ENCODE measurements around the gene IVD. TPM values are rescaled to one million over a fixed set of nuclear protein-coding genes. Genes with fewer than 3 reads are reported as not detected.
A peak's percentile ranks its signal among the peaks of the same experiment; 100 is the strongest.

Gene IVD
- total RNA-seq, 1 donor from 2014 or later = 56.2 TPM

- no peak for DNase-seq (ENCODE audit: low spot score)
- no peaks in the 10 kb centered on the region for H3K9me3 Mint-ChIP-seq (ENCODE audit: unreplicated experiment)
- H3K4me3 Mint-ChIP-seq (ENCODE audit: unreplicated experiment) = peak overlapping the region; percentile 78
- H3K27me3 Mint-ChIP-seq (ENCODE audit: unreplicated experiment) = peaks cover 17% of the 10 kb centered on the region
- no peak overlapping the region for H3K27ac Mint-ChIP-seq (ENCODE audit: unreplicated experiment)
- H3K36me3 Mint-ChIP-seq (ENCODE audit: low read depth, unreplicated experiment) = no peaks in the 10 kb centered on the region
- peaks cover 5% of the 10 kb centered on the region for H3K4me1 Mint-ChIP-seq (ENCODE audit: unreplicated experiment)
- no peak for TF ChIP-seq CTCF (IDR thresholded peaks at IDR 0.05; ENCODE audit: unreplicated experiment)
Measured at GRCh38 chr15:40358471-40359353, 46.9 kb upstream of the IVD start.

- DNase-seq (ENCODE audit: low spot score) = no peak
- no peak for TF ChIP-seq CTCF (IDR thresholded peaks at IDR 0.05; ENCODE audit: unreplicated experiment)
- Mint-ChIP-seq H3K27ac (ENCODE audit: unreplicated experiment) (no peak overlapping the region), H3K4me1 (ENCODE audit: unreplicated experiment) (no peaks in the 10 kb centered on the region), H3K36me3 (ENCODE audit: low read depth, unreplicated experiment) (no peaks in the 10 kb centered on the region), H3K4me3 (ENCODE audit: unreplicated experiment) (peak overlapping the region; percentile 78), H3K27me3 (ENCODE audit: unreplicated experiment) (peaks cover 14% of the 10 kb centered on the region), H3K9me3 (ENCODE audit: unreplicated experiment) (no peaks in the 10 kb centered on the region)
Measured at GRCh38 chr15:40360015-40360414, 45.6 kb upstream of the IVD start.

GRCh38 chr15:40361640-40362039, 44.0 kb upstream of the IVD start:
- no peak overlapping the region for H3K4me3 Mint-ChIP-seq (ENCODE audit: unreplicated experiment)
- peaks cover 19% of the 10 kb centered on the region for H3K27me3 Mint-ChIP-seq (ENCODE audit: unreplicated experiment)
- no peaks in the 10 kb centered on the region for H3K9me3 Mint-ChIP-seq (ENCODE audit: unreplicated experiment)

DNA sequence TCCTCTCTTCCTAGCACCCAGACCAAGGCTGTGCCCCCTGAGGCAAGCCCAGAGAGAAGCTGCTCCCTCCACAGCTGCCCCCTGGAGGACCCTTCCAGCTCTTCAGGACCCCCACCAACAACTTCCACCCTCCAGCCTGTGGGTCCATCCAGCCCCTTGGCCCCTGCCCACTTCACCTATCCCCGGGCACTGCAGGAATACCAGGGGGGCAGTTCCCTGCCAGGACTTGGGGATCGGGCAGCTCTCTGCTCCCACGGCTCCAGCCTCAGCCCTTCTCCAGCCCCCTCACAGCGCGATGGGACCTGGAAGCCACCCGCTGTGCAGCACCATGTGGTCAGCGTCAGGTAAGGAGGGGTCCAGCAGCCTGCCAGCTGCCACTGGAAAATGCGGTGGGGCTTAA, 42.0 kb upstream of the IVD start:
- Mint-ChIP-seq H3K27ac (ENCODE audit: unreplicated experiment) (no peak overlapping the region), H3K4me1 (ENCODE audit: unreplicated experiment) (no peaks in the 10 kb centered on the region), H3K27me3 (ENCODE audit: unreplicated experiment) (peaks cover 13% of the 10 kb centered on the region), H3K36me3 (ENCODE audit: low read depth, unreplicated experiment) (no peaks in the 10 kb centered on the region), H3K4me3 (ENCODE audit: unreplicated experiment) (no peak overlapping the region), H3K9me3 (ENCODE audit: unreplicated experiment) (no peaks in the 10 kb centered on the region)
- TF ChIP-seq CTCF (IDR thresholded peaks at IDR 0.05; ENCODE audit: unreplicated experiment) = no peak
- no peak for DNase-seq (ENCODE audit: low spot score)

More at GRCh38 chr15:40361640-40362039, 44.0 kb upstream of the IVD start:
- Mint-ChIP-seq H3K4me1 (ENCODE audit: unreplicated experiment) (no peaks in the 10 kb centered on the region), H3K36me3 (ENCODE audit: low read depth, unreplicated experiment) (no peaks in the 10 kb centered on the region), H3K27ac (ENCODE audit: unreplicated experiment) (no peak overlapping the region)
- no peak for DNase-seq (ENCODE audit: low spot score)
- no peak for TF ChIP-seq CTCF (IDR thresholded peaks at IDR 0.05; ENCODE audit: unreplicated experiment)

DNA sequence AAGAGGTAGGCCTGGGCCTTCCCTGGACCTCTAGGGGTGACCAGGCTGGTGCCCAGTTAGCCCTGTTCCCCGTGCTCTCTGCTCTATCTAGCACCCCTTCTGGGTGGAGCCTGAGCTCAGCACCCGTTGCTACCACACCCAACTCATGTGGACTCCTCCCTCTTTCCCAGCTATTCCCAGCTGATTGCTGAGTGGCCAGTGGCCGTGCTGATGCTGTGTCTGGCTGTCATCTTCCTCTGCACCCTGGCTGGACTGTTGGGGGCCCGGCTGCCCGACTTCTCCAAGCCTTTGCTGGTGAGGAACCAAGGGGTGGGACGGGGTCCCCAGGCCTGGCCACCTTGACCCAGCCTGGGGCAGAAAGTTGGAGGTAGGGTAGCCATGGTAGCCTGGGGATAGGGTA, 41.3 kb upstream of the IVD start:
- Mint-ChIP-seq H3K27ac (ENCODE audit: unreplicated experiment) (no peak overlapping the region), H3K36me3 (ENCODE audit: low read depth, unreplicated experiment) (peaks cover 3% of the 10 kb centered on the region), H3K4me3 (ENCODE audit: unreplicated experiment) (no peak overlapping the region), H3K4me1 (ENCODE audit: unreplicated experiment) (no peaks in the 10 kb centered on the region), H3K27me3 (ENCODE audit: unreplicated experiment) (peaks cover 14% of the 10 kb centered on the region), H3K9me3 (ENCODE audit: unreplicated experiment) (no peaks in the 10 kb centered on the region)
- TF ChIP-seq CTCF (IDR thresholded peaks at IDR 0.05; ENCODE audit: unreplicated experiment) = no peak
- DNase-seq (ENCODE audit: low spot score) = no peak
